Osteoblast (primary cell): Measurements from ENCODE around the gene TLR1. TPM values are rescaled to one million over a fixed set of nuclear protein-coding genes. Genes with fewer than 3 reads are reported as not detected.

Experiments
- DNase-seq: peaks from one replicate; pipeline ENCODE4 v3.0.0; 2011; ENCODE audit warnings: low spot score, mixed read lengths; ENCODE audit not compliant: insufficient read length; ENCODE audit errors: missing footprints
- H2AFZ ChIP-seq: 2 replicates; pipeline ENCODE4 v1.6.0; 2011; ENCODE audit warnings: mild to moderate bottlenecking, low read length
- H3K27ac ChIP-seq: 2 replicates; pipeline ENCODE4 v1.5.1; 2011; ENCODE audit warnings: mild to moderate bottlenecking, low read depth, low read length, moderate library complexity
- H3K27me3 ChIP-seq: 2 replicates; pipeline ENCODE4 v1.6.0; 2012; ENCODE audit warnings: mild to moderate bottlenecking, control low read depth, inconsistent platforms, low read length, moderate library complexity; ENCODE audit not compliant: insufficient read depth
- H3K36me3 ChIP-seq: 2 replicates; pipeline ENCODE4 v1.5.1; 2011; ENCODE audit warnings: mild to moderate bottlenecking, low read length, control low read depth, moderate library complexity; ENCODE audit not compliant: insufficient read depth
- H3K4me1 ChIP-seq: 2 replicates; pipeline ENCODE4 v1.5.1; 2011; ENCODE audit warnings: mild to moderate bottlenecking, low read length, control low read depth, moderate library complexity; ENCODE audit not compliant: insufficient read depth
- H3K4me2 ChIP-seq: 2 replicates; pipeline ENCODE4 v1.6.0; 2011; ENCODE audit warnings: mild to moderate bottlenecking, low read length; ENCODE audit not compliant: insufficient read depth
- H3K4me3 ChIP-seq: fragments of 200-600 bp; sonication (generic); 3 replicates; pipeline ENCODE4 v1.5.1; 2012; ENCODE audit warnings: mild to moderate bottlenecking, low read length, inconsistent platforms; ENCODE audit not compliant: insufficient read depth
- H3K79me2 ChIP-seq: 2 replicates; pipeline ENCODE4 v1.6.0; 2012; ENCODE audit warnings: mild to moderate bottlenecking, low read length, control low read depth, inconsistent platforms; ENCODE audit not compliant: insufficient read depth
- H3K9me3 ChIP-seq: 2 replicates; pipeline ENCODE4 v1.5.1; 2011; ENCODE audit warnings: low read depth, low read length, control low read depth
- H4K20me1 ChIP-seq: 2 replicates; pipeline ENCODE4 v1.6.0; 2012; ENCODE audit warnings: mild to moderate bottlenecking, low read length, control low read depth; ENCODE audit not compliant: insufficient read depth
- CTCF ChIP-seq: IDR thresholded peaks from 2 replicates; pipeline ENCODE4 v1.5.1; 2011; ENCODE audit warnings: mild to moderate bottlenecking, low read depth, low read length, moderate library complexity; ENCODE audit errors: extremely low read depth
- total RNA-seq: library from RNA; depleted of rRNA; stranded (reverse); fragments of >200 nt; gene quantifications from 2 replicates; pipeline ENCODE4 v1.2.3, GENCODE V29; 2012

The TLR1 gene
- total RNA-seq, 1 donor: 3.3 TPM

- Histone ChIP-seq H3K36me3 (no peaks in the 10 kb centered on the region), H3K9me3 (no peaks in the 10 kb centered on the region), H3K79me2 (no peaks in the 10 kb centered on the region), H3K4me2 (no peak overlapping the region), H3K27ac (no peak overlapping the region), H3K4me3 (no peak overlapping the region), H4K20me1 (no peaks in the 10 kb centered on the region), H2AFZ (no peak overlapping the region), H3K27me3 (no peaks in the 10 kb centered on the region), H3K4me1 (peaks cover 7% of the 10 kb centered on the region)
- DNase-seq: no peak
- TF ChIP-seq CTCF: no peak
These were observed 32.7 kb upstream of the TLR1 start for GRCh38 chr4:38837334-38837733.

- Histone ChIP-seq H3K4me1 (peaks cover 7% of the 10 kb centered on the region), H3K4me3 (no peak overlapping the region), H3K27ac (no peak overlapping the region), H3K9me3 (no peaks in the 10 kb centered on the region), H2AFZ (no peak overlapping the region), H3K79me2 (no peaks in the 10 kb centered on the region), H3K4me2 (no peak overlapping the region), H3K36me3 (no peaks in the 10 kb centered on the region), H4K20me1 (no peaks in the 10 kb centered on the region), H3K27me3 (no peaks in the 10 kb centered on the region)
- DNase-seq: no peak
- no peak for TF ChIP-seq CTCF
These were observed 30.0 kb upstream of the TLR1 start for GRCh38 chr4:38834570-38834969.

- H3K27me3 ChIP-seq: no peaks in the 10 kb centered on the region
- peak; percentile 42 for DNase-seq
- H4K20me1 ChIP-seq: no peaks in the 10 kb centered on the region
- H3K4me1 ChIP-seq: peaks cover 2% of the 10 kb centered on the region
- no peak overlapping the region for H2AFZ ChIP-seq
- H3K4me3 ChIP-seq: no peak overlapping the region
- no peaks in the 10 kb centered on the region for H3K36me3 ChIP-seq
- no peaks in the 10 kb centered on the region for H3K9me3 ChIP-seq
- no peak overlapping the region for H3K4me2 ChIP-seq
- no peaks in the 10 kb centered on the region for H3K79me2 ChIP-seq
- peak; percentile 14 for TF ChIP-seq CTCF
- no peak overlapping the region for H3K27ac ChIP-seq
These were observed 28.3 kb upstream of the TLR1 start for GRCh38 chr4:38832624-38833528.

GRCh38 chr4:38832206-38832605 is 27.6 kb upstream of the TLR1 start:
- no peak for TF ChIP-seq CTCF
- Histone ChIP-seq H3K4me3 (no peak overlapping the region), H3K9me3 (no peaks in the 10 kb centered on the region), H3K4me2 (no peak overlapping the region), H3K27ac (no peak overlapping the region), H3K27me3 (no peaks in the 10 kb centered on the region), H3K4me1 (no peaks in the 10 kb centered on the region), H4K20me1 (no peaks in the 10 kb centered on the region), H3K79me2 (no peaks in the 10 kb centered on the region), H2AFZ (no peak overlapping the region), H3K36me3 (no peaks in the 10 kb centered on the region)
- no peak for DNase-seq
